ENCODE measurements around the gene PTBP2.

DNA sequence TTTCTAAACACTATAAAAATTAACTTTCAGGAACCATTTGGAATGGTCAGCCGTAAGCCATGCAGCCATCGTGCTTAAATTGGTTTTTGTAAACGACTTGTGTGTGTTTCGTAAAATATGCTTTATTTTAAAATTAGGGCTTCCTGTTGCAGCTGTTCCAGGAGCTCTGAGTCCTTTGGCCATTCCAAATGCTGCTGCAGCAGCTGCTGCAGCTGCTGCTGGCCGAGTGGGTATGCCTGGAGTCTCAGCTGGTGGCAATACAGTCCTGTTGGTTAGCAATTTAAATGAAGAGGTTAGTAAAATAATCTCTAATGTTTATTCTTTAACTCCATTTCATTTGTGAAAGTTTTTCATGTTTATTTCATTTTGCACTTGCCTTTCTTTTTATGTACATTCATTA, 83.1 kb downstream of the PTBP2 start:
- no peak for TF ChIP-seq EZH2 (IDR thresholded peaks at IDR 0.05; ENCODE audit: borderline replicate concordance, low read depth, low read length, severe bottlenecking)
- TF ChIP-seq, protein P1, sequence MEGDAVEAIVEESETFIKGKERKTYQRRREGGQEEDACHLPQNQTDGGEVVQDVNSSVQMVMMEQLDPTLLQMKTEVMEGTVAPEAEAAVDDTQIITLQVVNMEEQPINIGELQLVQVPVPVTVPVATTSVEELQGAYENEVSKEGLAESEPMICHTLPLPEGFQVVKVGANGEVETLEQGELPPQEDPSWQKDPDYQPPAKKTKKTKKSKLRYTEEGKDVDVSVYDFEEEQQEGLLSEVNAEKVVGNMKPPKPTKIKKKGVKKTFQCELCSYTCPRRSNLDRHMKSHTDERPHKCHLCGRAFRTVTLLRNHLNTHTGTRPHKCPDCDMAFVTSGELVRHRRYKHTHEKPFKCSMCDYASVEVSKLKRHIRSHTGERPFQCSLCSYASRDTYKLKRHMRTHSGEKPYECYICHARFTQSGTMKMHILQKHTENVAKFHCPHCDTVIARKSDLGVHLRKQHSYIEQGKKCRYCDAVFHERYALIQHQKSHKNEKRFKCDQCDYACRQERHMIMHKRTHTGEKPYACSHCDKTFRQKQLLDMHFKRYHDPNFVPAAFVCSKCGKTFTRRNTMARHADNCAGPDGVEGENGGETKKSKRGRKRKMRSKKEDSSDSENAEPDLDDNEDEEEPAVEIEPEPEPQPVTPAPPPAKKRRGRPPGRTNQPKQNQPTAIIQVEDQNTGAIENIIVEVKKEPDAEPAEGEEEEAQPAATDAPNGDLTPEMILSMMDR (IDR thresholded peaks at IDR 0.05; ENCODE audit: borderline replicate concordance, extremely low read depth, low read length, poor library complexity, severe bottlenecking) = no peak
